Neural cell (in vitro differentiated cells): ENCODE results near the gene SNRNP70.

ENCODE experiments used
- RAD21 ChIP-seq: fragments of 450-650 bp; conservative IDR thresholded peaks from 2 replicates; pipeline ENCODE4 v1.6.1; 2014; ENCODE audit warnings: antibody characterized with exemption, mild to moderate bottlenecking, moderate library complexity
- TF ChIP-seq, protein P1 (sequence below): fragments of 450-650 bp; IDR thresholded peaks from 2 replicates; pipeline ENCODE4 v1.5.1; 2014; ENCODE audit warnings: antibody characterized with exemption, mild to moderate bottlenecking, moderate library complexity; ENCODE audit not compliant: poor library complexity, severe bottlenecking

DNA sequence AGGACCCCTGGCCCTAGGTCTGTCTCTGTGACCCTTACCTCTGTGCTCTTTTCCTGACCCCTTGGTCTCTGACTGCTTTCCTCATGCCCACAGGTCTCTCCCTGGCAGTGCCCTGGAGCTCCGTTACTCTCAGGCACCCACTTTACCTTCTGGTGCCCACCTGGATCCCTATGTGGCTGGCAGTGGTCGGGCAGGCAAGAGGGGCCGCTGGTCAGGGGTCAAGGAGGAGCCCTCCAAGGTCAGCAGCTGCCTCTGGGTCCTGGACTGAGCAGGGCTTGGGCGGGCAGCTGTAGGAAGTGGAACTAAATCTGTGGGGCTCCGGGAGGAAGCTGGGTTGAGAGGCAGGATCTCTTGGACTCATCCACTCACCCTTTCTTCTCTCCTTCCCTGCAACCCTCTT lies 50.4 kb downstream of the SNRNP70 start:
- TF ChIP-seq, protein P1, sequence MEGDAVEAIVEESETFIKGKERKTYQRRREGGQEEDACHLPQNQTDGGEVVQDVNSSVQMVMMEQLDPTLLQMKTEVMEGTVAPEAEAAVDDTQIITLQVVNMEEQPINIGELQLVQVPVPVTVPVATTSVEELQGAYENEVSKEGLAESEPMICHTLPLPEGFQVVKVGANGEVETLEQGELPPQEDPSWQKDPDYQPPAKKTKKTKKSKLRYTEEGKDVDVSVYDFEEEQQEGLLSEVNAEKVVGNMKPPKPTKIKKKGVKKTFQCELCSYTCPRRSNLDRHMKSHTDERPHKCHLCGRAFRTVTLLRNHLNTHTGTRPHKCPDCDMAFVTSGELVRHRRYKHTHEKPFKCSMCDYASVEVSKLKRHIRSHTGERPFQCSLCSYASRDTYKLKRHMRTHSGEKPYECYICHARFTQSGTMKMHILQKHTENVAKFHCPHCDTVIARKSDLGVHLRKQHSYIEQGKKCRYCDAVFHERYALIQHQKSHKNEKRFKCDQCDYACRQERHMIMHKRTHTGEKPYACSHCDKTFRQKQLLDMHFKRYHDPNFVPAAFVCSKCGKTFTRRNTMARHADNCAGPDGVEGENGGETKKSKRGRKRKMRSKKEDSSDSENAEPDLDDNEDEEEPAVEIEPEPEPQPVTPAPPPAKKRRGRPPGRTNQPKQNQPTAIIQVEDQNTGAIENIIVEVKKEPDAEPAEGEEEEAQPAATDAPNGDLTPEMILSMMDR, result no peak
- no peak for TF ChIP-seq RAD21
